BE2C (cell line): ENCODE results near the gene PSMD5.
A peak's percentile ranks its signal among the peaks of the same experiment; 100 is the strongest.

ENCODE experiments used
- DNase-seq: peaks from one replicate; pipeline ENCODE4 v3.0.0-alpha.2; 2020
- H3K27me3 ChIP-seq: fragments of 250-450 bp; sonication (Bioruptor Pico); 2 replicates; pipeline ENCODE4 v1.5.1; 2020; ENCODE audit warnings: mild to moderate bottlenecking
- H3K36me3 ChIP-seq: fragments of 250-450 bp; sonication (Bioruptor Pico); 2 replicates; pipeline ENCODE4 v1.5.1; 2020; ENCODE audit warnings: mild to moderate bottlenecking
- H3K4me1 ChIP-seq: fragments of 250-450 bp; sonication (Bioruptor Pico); 2 replicates; pipeline ENCODE4 v1.5.1; 2020
- H3K4me3 ChIP-seq: 2 replicates; pipeline ENCODE4 v1.5.1; 2011; ENCODE audit warnings: low read depth, low read length
- H3K9me3 ChIP-seq: fragments of 250-450 bp; sonication (Bioruptor Pico); 2 replicates; pipeline ENCODE4 v1.5.1; 2020
- TF ChIP-seq, protein P1 (sequence below): IDR thresholded peaks from 2 replicates; pipeline ENCODE4 v1.5.1; 2012; ENCODE audit warnings: mild to moderate bottlenecking, low read depth, low read length

PSMD5 gene

DNA sequence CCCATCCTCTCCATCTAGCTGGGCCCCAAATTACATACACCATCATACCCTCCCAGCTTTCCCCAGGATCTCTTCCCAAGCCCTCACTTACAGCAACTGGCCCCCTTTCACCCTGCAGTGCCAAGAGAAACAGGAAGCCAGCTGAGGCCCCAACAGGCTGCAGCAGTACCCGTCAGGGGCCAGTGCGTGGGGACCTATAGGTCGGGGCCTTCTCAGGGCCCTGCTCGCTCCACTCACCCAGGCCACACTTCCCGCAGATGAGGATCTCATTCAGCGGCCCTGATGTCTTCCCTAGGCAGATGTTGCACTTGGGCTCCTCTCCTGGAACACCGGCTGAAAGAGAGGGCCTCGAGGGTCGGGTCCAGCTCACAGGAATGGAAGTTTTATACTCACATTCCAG, 27.5 kb upstream of the PSMD5 start:
- H3K27me3 ChIP-seq: no peaks in the 10 kb centered on the region
- H3K36me3 ChIP-seq: peaks cover 37% of the 10 kb centered on the region
- H3K9me3 ChIP-seq: no peaks in the 10 kb centered on the region
- TF ChIP-seq, protein P1, sequence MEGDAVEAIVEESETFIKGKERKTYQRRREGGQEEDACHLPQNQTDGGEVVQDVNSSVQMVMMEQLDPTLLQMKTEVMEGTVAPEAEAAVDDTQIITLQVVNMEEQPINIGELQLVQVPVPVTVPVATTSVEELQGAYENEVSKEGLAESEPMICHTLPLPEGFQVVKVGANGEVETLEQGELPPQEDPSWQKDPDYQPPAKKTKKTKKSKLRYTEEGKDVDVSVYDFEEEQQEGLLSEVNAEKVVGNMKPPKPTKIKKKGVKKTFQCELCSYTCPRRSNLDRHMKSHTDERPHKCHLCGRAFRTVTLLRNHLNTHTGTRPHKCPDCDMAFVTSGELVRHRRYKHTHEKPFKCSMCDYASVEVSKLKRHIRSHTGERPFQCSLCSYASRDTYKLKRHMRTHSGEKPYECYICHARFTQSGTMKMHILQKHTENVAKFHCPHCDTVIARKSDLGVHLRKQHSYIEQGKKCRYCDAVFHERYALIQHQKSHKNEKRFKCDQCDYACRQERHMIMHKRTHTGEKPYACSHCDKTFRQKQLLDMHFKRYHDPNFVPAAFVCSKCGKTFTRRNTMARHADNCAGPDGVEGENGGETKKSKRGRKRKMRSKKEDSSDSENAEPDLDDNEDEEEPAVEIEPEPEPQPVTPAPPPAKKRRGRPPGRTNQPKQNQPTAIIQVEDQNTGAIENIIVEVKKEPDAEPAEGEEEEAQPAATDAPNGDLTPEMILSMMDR: no peak
- H3K4me1 ChIP-seq: peaks cover 6% of the 10 kb centered on the region
- H3K4me3 ChIP-seq: no peak overlapping the region
- no peak for DNase-seq

DNA sequence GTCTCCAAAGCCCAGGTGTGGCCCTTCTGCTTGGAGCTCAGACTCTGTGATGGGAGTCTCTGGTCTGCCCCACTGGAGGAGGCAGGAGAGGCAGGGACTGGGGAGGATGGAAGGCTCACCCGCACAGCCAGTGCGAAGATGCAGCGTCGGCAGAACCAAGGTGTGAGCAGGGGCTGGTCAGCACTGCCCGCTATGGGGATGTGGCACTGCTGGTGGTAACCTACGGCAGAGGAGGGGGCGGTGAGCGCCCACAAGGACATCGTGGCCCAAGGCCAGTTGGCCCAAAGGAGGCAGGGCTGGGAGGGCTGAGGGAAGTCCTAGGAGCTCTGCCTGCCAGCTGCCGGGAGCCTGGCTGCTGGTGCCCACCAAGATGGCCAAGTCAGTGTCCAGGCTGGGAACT, 27.0 kb upstream of the PSMD5 start:
- Histone ChIP-seq H3K9me3 (no peaks in the 10 kb centered on the region), H3K27me3 (no peaks in the 10 kb centered on the region), H3K4me3 (no peak overlapping the region), H3K4me1 (peaks cover 4% of the 10 kb centered on the region), H3K36me3 (peaks cover 34% of the 10 kb centered on the region)
- no peak for DNase-seq
- TF ChIP-seq, protein P1: no peak

DNA sequence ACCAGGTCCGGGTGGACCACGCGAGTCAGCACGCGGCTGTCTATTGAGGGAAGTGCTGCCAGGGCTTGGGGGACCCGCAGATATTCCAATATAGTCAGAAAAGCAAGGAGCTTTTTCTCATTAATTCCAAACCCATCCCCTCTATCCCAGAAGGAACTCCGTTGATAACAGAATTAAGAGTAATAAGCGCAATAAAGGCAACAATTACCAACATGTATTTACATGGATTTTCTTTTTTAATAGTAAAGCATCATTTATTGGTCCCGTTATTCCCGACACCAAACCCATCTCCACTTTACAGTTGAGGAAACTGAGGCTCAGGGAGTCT, 26.6 kb upstream of the PSMD5 start:
- Histone ChIP-seq H3K27me3 (no peaks in the 10 kb centered on the region), H3K4me3 (peak overlapping the region; percentile 52), H3K9me3 (no peaks in the 10 kb centered on the region), H3K36me3 (peaks cover 30% of the 10 kb centered on the region), H3K4me1 (peaks cover 4% of the 10 kb centered on the region)
- TF ChIP-seq, protein P1: no peak
- no peak for DNase-seq

DNA sequence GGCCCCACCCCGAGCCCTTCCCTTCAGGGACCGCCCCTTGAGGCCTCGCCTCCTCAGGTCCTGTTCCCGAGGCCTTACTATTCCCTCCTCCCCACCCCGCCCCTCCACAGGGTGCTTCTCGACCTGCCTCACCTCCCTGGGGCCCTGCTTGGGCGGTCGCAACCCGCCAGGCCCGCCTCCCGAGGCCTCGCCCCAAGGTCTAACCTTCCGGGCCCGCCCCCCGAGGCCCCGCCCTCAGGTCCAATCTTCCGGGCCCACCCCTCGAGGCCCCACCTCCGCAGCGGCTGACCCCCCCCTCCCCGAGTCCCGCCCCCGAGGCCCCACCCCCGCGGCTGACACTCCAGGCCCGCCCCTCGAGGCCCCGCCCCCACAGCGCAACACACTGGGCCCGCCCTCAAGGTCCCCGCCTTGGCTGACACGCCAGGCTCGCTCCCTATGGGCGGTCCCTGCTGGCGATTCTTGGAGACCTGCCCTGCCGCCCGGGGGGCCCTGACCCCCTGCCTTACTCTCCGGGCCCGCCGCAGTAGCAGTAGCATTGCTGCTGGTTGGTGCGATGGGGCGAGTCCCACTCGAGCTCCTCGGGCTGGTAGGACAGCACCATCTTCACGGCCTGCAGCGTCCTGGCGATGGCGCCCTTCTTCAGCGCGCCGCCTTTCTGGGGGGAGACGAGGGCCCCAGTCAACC, 26.1 kb upstream of the PSMD5 start:
- peak; percentile 99 for DNase-seq
- Histone ChIP-seq H3K36me3 (peaks cover 29% of the 10 kb centered on the region), H3K9me3 (no peaks in the 10 kb centered on the region), H3K27me3 (no peaks in the 10 kb centered on the region), H3K4me3 (peak overlapping the region; percentile 55), H3K4me1 (peaks cover 4% of the 10 kb centered on the region)
- TF ChIP-seq, protein P1: peak; percentile 45

DNA sequence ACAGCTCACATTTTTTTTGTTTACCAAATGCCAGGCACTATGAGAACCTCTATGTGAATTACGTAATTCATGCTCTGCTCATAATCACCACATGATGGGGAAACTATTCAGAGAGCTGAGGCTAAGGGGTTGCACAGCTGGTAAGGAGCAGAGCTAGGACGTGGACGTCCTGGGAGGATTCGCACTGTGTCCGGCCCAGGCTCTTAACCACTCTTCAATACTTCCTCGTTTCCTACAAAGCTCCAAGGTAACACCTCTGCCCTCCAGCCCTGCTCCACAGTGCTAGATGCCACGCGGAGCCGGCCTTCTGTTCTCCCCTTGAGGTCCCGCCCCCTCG, 25.6 kb upstream of the PSMD5 start:
- DNase-seq: no peak
- Histone ChIP-seq H3K4me3 (peak overlapping the region; percentile 55), H3K27me3 (no peaks in the 10 kb centered on the region), H3K9me3 (no peaks in the 10 kb centered on the region), H3K4me1 (peaks cover 4% of the 10 kb centered on the region), H3K36me3 (peaks cover 27% of the 10 kb centered on the region)
- TF ChIP-seq, protein P1: no peak

DNA sequence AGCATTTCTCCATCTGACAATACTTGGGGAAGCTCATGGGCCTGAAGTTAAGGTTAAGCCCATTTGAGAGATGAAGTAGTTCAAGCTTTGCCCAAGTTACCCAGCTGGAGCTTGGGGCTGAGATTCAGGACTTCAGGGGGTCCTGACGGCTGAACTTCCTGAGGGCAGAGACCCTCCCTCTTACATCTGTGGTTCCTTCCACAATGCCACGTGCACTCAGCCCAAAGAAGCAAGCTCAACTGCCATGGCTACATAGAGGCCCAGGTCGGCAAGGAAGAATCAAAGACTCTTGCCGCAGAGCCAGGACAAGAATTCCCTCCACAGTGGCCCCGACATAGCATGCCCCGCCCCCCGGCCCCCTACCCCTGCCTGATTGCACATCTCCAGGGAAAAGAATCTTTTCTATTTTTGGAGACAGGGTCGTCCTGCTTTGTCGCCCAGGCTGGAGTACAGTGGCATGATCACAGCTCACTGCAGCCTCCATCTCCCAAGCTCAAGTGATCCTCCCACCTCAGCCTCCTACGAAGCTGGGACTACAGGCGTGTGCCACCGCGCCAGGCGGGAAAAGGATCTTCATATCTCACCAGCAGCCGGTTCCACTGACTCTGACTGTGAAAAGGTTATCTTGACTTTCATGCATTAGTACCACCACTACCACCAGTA, 25.1 kb upstream of the PSMD5 start:
- peaks cover 25% of the 10 kb centered on the region for H3K36me3 ChIP-seq

More for the DNA sequence above, 25.1 kb upstream of the PSMD5 start:
- H3K4me3 ChIP-seq: peak overlapping the region; percentile 55
- TF ChIP-seq, protein P1: no peak
- no peaks in the 10 kb centered on the region for H3K27me3 ChIP-seq
- H3K9me3 ChIP-seq: no peaks in the 10 kb centered on the region
- no peak for DNase-seq
- H3K4me1 ChIP-seq: peaks cover 4% of the 10 kb centered on the region
